IPS-18a (cell line): ENCODE measurements around the gene UVRAG.
A peak's percentile ranks its signal among the peaks of the same experiment; 100 is the strongest.

Experiments used
- H3K27ac ChIP-seq: one replicate; pipeline ENCODE4 v1.5.1; 2013; ENCODE audit warnings: low read length
- H3K27me3 ChIP-seq: one replicate; pipeline ENCODE4 v1.6.1; 2013; ENCODE audit warnings: mild to moderate bottlenecking, low read length; ENCODE audit not compliant: control insufficient read depth, insufficient read depth
- H3K36me3 ChIP-seq: one replicate; pipeline ENCODE4 v1.6.1; 2013; ENCODE audit warnings: low read depth, low read length; ENCODE audit not compliant: control insufficient read depth
- H3K4me1 ChIP-seq: one replicate; pipeline ENCODE4 v1.6.1; 2013; ENCODE audit warnings: low read depth, low read length; ENCODE audit not compliant: control insufficient read depth
- H3K4me3 ChIP-seq: one replicate; pipeline ENCODE4 v1.5.1; 2013; ENCODE audit warnings: low read length
- H3K9ac ChIP-seq: one replicate; pipeline ENCODE4 v1.6.1; 2013; ENCODE audit warnings: mild to moderate bottlenecking, low read length, moderate library complexity
- H3K9me3 ChIP-seq: one replicate; pipeline ENCODE4 v1.6.1; 2013; ENCODE audit warnings: low read depth, low read length; ENCODE audit not compliant: control insufficient read depth

The UVRAG gene

GRCh38 chr11:75814677-75815344 is at the start of gene UVRAG:
TSS of gene UVRAG (plus strand) at chr11:75815210. CDS start at chr11:75815408, 198 bp downstream.
- peaks cover 6% of the 10 kb centered on the region for H3K27me3 ChIP-seq
- H3K36me3 ChIP-seq, result no peaks in the 10 kb centered on the region
- peak within 1 kb of the TSS; percentile 67 for H3K9ac ChIP-seq
- H3K4me3 ChIP-seq, result peak within 1 kb of the TSS; percentile 91
- peak within 1 kb of the TSS; percentile 55 for H3K27ac ChIP-seq
- peaks cover 20% of the 10 kb centered on the region for H3K4me1 ChIP-seq
- H3K9me3 ChIP-seq, result no peaks in the 10 kb centered on the region

DNA sequence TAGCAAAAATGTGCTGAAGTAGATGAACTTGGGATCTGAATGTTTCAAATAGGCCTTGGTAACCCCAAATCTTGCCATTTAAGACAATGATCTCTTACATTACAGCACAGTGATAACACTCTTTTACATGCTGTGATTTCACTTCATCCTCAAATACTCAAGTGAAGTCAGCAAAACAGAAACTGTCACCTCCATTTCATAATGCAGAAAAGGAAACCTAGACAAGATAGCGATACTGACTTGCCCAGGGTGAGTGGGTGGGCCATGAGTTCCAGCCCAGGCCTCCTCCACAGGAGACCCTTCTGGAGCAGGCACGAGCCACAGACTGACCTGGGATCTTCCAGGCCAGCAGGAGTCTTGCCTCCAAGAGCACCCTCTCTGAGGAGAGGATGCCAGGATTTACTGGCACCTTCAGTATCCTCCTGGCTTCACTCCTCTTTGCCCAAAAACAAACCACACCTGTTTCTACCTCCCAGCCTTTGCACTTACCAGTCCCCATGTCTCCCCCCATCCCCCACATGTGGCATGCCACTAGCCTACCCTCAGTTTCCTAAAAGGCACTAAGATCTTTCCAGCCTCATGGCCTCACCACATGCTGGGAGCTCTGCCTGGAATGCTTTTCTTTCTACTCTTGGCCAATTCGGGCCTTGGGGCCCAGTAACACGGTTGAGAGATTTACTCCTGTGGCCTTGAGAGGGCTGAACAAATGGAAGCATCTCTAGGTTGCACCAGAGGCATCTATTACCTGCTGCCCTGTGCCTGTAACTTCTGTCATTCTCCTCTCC is 48.4 kb upstream of the UVRAG start:
- Histone ChIP-seq H3K4me3 (no peak overlapping the region), H3K9ac (no peak overlapping the region), H3K27ac (no peak overlapping the region), H3K4me1 (peaks cover 7% of the 10 kb centered on the region), H3K9me3 (no peaks in the 10 kb centered on the region), H3K27me3 (peaks cover 54% of the 10 kb centered on the region), H3K36me3 (no peaks in the 10 kb centered on the region)

DNA sequence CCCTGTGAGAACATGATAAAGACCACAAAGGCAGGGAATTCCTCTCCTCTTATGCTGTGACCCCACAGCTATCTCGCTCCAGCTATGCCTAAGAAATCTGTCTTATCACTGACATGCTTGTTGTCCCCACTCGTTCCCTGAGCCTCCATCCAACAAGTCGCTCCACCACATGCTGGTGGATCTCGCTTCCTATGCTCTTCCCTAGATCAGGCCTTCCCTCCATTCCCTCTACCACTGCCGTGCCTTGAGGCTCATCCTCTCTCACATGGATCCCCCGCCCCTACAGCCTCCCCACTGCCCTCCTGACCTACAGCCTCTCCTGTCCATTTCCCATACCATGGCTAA is 47.8 kb upstream of the UVRAG start:
- peaks cover 7% of the 10 kb centered on the region for H3K4me1 ChIP-seq
- no peak overlapping the region for H3K27ac ChIP-seq
- no peaks in the 10 kb centered on the region for H3K9me3 ChIP-seq
- H3K4me3 ChIP-seq, result no peak overlapping the region
- H3K9ac ChIP-seq, result no peak overlapping the region
- peaks cover 56% of the 10 kb centered on the region for H3K27me3 ChIP-seq
- no peaks in the 10 kb centered on the region for H3K36me3 ChIP-seq

GRCh38 chr11:75767793-75768111 is 47.3 kb upstream of the UVRAG start:
- Histone ChIP-seq H3K27ac (no peak overlapping the region), H3K9me3 (no peaks in the 10 kb centered on the region), H3K4me3 (no peak overlapping the region), H3K4me1 (peaks cover 7% of the 10 kb centered on the region), H3K9ac (no peak overlapping the region), H3K27me3 (peaks cover 56% of the 10 kb centered on the region), H3K36me3 (no peaks in the 10 kb centered on the region)

DNA sequence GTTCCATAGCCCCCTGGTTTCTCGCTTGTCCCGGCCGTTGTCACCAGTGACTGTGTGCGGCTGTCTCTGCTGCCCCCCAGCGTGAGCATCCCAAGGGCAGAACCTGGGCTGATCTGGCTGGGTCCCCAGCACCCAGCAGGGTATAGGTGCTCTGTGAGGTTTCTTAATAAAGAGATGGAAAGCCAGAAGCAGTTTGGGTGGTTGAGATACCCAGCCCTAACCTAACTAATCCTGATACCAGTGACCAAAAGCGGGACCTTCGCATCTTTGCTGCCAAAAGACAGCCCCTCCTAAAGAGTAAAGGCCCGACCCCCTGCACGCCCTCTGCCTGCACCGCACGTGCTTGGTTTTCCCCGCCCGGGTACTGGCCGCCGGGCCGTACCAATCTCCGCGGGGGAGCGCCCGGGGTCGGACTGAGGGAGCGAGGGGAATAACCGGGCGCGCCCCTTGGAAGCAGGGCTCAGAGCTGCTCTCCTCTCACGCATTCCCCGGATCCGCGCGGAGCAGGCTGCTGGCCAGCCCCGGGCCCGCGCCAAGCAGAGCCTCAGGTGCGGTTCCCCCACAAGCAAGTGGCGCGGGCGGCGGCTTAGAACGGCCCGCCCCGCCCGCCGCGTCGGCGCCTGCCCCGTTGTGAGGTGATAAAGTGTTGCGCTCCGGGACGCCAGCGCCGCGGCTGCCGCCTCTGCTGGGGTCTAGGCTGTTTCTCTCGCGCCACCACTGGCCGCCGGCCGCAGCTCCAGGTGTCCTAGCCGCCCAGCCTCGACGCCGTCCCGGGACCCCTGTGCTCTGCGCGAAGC is 46.7 kb upstream of the UVRAG start, which contains the start of gene DGAT2:
TSS of gene DGAT2 (plus strand) at position 667 of the 797 bp plus-strand sequence. CDS start 214 bp downstream, outside the sequence.
- peak within 1 kb of the TSS; percentile 53 for H3K4me3 ChIP-seq
- H3K36me3 ChIP-seq, result no peaks in the 10 kb centered on the region
- H3K9ac ChIP-seq, result peak within 1 kb of the TSS; percentile 42
- H3K4me1 ChIP-seq, result peaks cover 4% of the 10 kb centered on the region
- H3K27ac ChIP-seq, result no peak within 1 kb of the TSS
- no peaks in the 10 kb centered on the region for H3K9me3 ChIP-seq
- H3K27me3 ChIP-seq, result peaks cover 56% of the 10 kb centered on the region

GRCh38 chr11:75768909-75769771 is 45.9 kb upstream of the UVRAG start:
- Histone ChIP-seq H3K27me3 (peaks cover 56% of the 10 kb centered on the region), H3K9me3 (no peaks in the 10 kb centered on the region), H3K9ac (no peak overlapping the region), H3K4me1 (peaks cover 4% of the 10 kb centered on the region), H3K27ac (no peak overlapping the region), H3K4me3 (peak overlapping the region; percentile 53), H3K36me3 (no peaks in the 10 kb centered on the region)

DNA sequence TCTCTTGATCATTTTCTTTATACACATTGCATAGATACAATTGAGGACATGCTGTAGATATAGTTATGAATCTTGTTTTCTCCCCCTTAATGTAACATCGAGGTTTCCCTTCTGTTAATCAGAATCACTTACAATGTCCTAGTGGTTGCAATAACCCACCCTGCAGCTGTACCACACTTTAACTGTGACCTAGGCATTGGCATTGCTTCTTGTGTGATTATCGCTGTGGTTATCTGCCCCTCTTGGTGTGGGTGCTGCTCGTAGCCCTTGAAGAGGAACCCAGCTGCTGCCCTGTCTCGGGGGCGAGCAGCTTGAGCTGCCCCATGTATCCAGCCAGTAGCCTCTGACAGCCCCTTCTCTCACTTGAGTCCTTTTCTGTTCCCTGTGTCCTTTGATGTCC is 44.9 kb upstream of the UVRAG start:
- no peak overlapping the region for H3K9ac ChIP-seq
- no peaks in the 10 kb centered on the region for H3K36me3 ChIP-seq
- no peaks in the 10 kb centered on the region for H3K9me3 ChIP-seq
- no peak overlapping the region for H3K27ac ChIP-seq
- H3K4me3 ChIP-seq, result peak overlapping the region; percentile 53
- H3K4me1 ChIP-seq, result peaks cover 9% of the 10 kb centered on the region
- peaks cover 56% of the 10 kb centered on the region for H3K27me3 ChIP-seq

DNA sequence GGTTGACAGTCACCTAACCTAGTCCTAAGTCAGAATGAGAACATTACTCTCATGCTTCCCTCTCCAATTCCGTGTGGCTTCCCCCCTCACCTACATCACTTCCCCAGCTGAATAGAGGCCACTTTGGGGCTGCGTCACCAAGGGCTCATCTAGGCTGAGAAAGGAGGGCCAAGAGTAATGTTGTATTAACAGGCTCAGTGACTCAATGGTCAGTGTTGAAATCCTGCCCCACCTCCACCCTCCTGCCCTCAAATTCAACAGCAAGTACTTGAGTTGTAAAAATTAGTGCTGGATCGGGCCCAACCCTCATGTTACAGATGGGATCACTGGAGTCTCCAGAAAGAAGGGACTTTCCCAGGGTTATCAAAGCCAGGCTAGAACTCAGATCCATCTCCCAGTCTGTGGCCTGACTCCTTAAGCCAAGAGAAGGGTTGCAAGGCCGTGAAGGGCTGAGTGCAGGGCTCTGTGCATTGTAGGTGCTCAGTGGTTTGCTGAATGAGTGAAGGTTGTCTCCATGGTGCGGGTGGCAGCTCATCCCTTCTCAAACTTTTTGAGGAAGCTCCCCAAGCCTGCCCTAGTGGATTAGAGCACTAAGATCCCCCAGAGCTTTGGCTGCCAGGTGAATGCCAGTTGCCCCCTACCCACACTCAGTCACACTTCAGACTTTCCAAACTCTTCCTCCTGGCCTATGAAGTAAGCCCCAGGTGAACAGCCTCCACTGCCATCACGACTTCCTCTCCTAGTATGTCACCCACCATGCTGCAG is 43.2 kb upstream of the UVRAG start:
- H3K4me3 ChIP-seq, result no peak overlapping the region
- H3K9me3 ChIP-seq, result no peaks in the 10 kb centered on the region
- no peaks in the 10 kb centered on the region for H3K36me3 ChIP-seq
- no peak overlapping the region for H3K9ac ChIP-seq
- peaks cover 50% of the 10 kb centered on the region for H3K27me3 ChIP-seq
- H3K27ac ChIP-seq, result no peak overlapping the region
- H3K4me1 ChIP-seq, result peaks cover 13% of the 10 kb centered on the region

GRCh38 chr11:75773595-75774353 is 41.2 kb upstream of the UVRAG start:
- H3K9ac ChIP-seq, result no peak overlapping the region
- H3K4me1 ChIP-seq, result peaks cover 13% of the 10 kb centered on the region
- no peaks in the 10 kb centered on the region for H3K36me3 ChIP-seq
- H3K4me3 ChIP-seq, result no peak overlapping the region
- H3K27me3 ChIP-seq, result peaks cover 31% of the 10 kb centered on the region
- no peak overlapping the region for H3K27ac ChIP-seq
- no peaks in the 10 kb centered on the region for H3K9me3 ChIP-seq

- peaks cover 9% of the 10 kb centered on the region for H3K4me1 ChIP-seq
- H3K9me3 ChIP-seq, result no peaks in the 10 kb centered on the region
- peaks cover 18% of the 10 kb centered on the region for H3K27me3 ChIP-seq
- H3K9ac ChIP-seq, result no peak overlapping the region
- no peaks in the 10 kb centered on the region for H3K36me3 ChIP-seq
- no peak overlapping the region for H3K27ac ChIP-seq
- no peak overlapping the region for H3K4me3 ChIP-seq
Observed at GRCh38 chr11:75775056-75775455, 40.0 kb upstream of the UVRAG start.
